ENCODE measurements around the gene TRMT61A. TPM values are rescaled to one million over a fixed set of nuclear protein-coding genes. Genes with fewer than 3 reads are reported as not detected.

Gene TRMT61A
- total RNA-seq, 1 experiment from 2014 or later: 14.9 TPM

- Histone ChIP-seq H4K20me1 (ENCODE audit: insufficient read depth) (no peaks in the 10 kb centered on the region), H3K27me3 (ENCODE audit: insufficient read depth, low read length) (no peaks in the 10 kb centered on the region), H3K79me2 (ENCODE audit: insufficient read depth, low read length) (peaks cover 30% of the 10 kb centered on the region), H3K4me1 (ENCODE audit: control insufficient read depth in 1 of 2, insufficient read depth in 2 of 2, low read length in 2 of 2) (peaks cover 11 to 36% of the 10 kb centered on the region in 2 experiments; a peak in 3 of 4 replicates), H3K4me2 (ENCODE audit: low read length) (peak overlapping the region; percentile 96), H3K9me3 (ENCODE audit: control insufficient read depth in 1 of 2, insufficient read depth in 1 of 2, low read depth in 1 of 2, low read length in 2 of 2) (no peaks in the 10 kb centered on the region), H3K9ac (ENCODE audit: low read length) (peak overlapping the region; percentile 96), H3K4me3 (replicated peaks in 1 of 2; ENCODE audit: low read depth in 1 of 2, low read length in 2 of 2) (peak overlapping the region; percentile 85 to 97), H3K9me2 (ENCODE audit: insufficient read depth) (no peaks in the 10 kb centered on the region), H2AFZ (ENCODE audit: low read depth, low read length, poor library complexity, severe bottlenecking) (no peak overlapping the region), H3K27ac (ENCODE audit: low read depth, low read length) (peak overlapping the region; percentile 55), H3K36me3 (ENCODE audit: control insufficient read depth in 1 of 2, insufficient read depth in 2 of 2, low read length in 2 of 2) (peaks cover 0 to 14% of the 10 kb centered on the region in 2 experiments; a peak in 1 of 4 replicates)
- POLR2A ChIA-PET: interaction anchor here (0.6 to 1.4 kb wide), 4 partner anchors 10 to 243 kb away, joined by 3 to 11 read pairs (median 6); no protein-coding TSS in a partner anchor
- TF ChIP-seq POLR2AphosphoS5 (IDR thresholded peaks at IDR 0.05; ENCODE audit: low read depth, low read length): no peak
- no peak for TF ChIP-seq ATF3 (IDR thresholded peaks at IDR 0.05)
- TF ChIP-seq EZH2 (IDR thresholded peaks at IDR 0.05): no peak
- DNase-seq (ENCODE audit: low read depth, low spot score): no peak
- RAD21 ChIA-PET (ENCODE audit: low non-redundant PET in 1 of 2, low total read pairs in 2 of 2, uncharacterized antibody in 2 of 2, unreplicated experiment in 2 of 2): no interaction called here
- intact Hi-C loops (cut with micrococcal nuclease): no loop called here
- ATAC-seq: no peak
- no TSS peak for BruUV-seq (replicated peaks)
- CTCF ChIA-PET: interaction anchor here (2.9 kb wide), 1 partner anchor 9 kb away, joined by 16 read pairs; no protein-coding TSS in a partner anchor
Observed at GRCh38 chr14:103528146-103528586, 830 bp upstream of the TRMT61A start.

GRCh38 chr14:103529383-103530365 is 678 bp downstream of the TRMT61A start:
- peaks cover 30% of the 10 kb centered on the region for H3K79me2 ChIP-seq (ENCODE audit: insufficient read depth, low read length)
- RAD21 ChIA-PET (ENCODE audit: low non-redundant PET in 1 of 2, low total read pairs in 2 of 2, uncharacterized antibody in 2 of 2, unreplicated experiment in 2 of 2): no interaction called here
- H3K9me3 ChIP-seq (ENCODE audit: control insufficient read depth in 1 of 2, insufficient read depth in 1 of 2, low read depth in 1 of 2, low read length in 2 of 2): no peaks in the 10 kb centered on the region
- TF ChIP-seq MAX (IDR thresholded peaks at IDR 0.05) (no peak), EZH2phosphoT487 (IDR thresholded peaks at IDR 0.05; ENCODE audit: borderline replicate concordance) (no peak), ZFX (IDR thresholded peaks at IDR 0.05) (peak; percentile 34; the same call in 1 of the 2 replicates), SRF (IDR thresholded peaks at IDR 0.05; ENCODE audit: low read depth) (no peak), SIN3A (IDR thresholded peaks at IDR 0.05; ENCODE audit: low read depth) (no peak), POLR2A (IDR thresholded peaks at IDR 0.05; ENCODE audit: borderline replicate concordance, extremely low read depth, insufficient read depth, insufficient read length) (no peak)
- intact Hi-C loops (cut with micrococcal nuclease): no loop called here
- H3K4me2 ChIP-seq (ENCODE audit: low read length): peak overlapping the region; percentile 96
- no peaks in the 10 kb centered on the region for H4K20me1 ChIP-seq (ENCODE audit: insufficient read depth)
- peak overlapping the region; percentile 96 for H3K9ac ChIP-seq (ENCODE audit: low read length)
- ATAC-seq (peak; percentile 16; the same call in 1 of the 2 replicates), DNase-seq (ENCODE audit: low read depth, low spot score) (no peak)
- no TSS peak for BruUV-seq (replicated peaks)
- H3K4me1 ChIP-seq (ENCODE audit: control insufficient read depth in 1 of 2, insufficient read depth in 2 of 2, low read length in 2 of 2): peaks cover 10 to 28% of the 10 kb centered on the region in 2 experiments; a peak in 3 of 4 replicates
- CTCF ChIA-PET: interaction anchor here (0.7 to 2.9 kb wide), 4 partner anchors 8 to 11 kb away, joined by 3 to 16 read pairs (median 5); no protein-coding TSS in a partner anchor
- H3K36me3 ChIP-seq (ENCODE audit: control insufficient read depth in 1 of 2, insufficient read depth in 2 of 2, low read length in 2 of 2): peaks cover 0 to 14% of the 10 kb centered on the region in 2 experiments; a peak in 2 of 4 replicates
- H3K9me2 ChIP-seq (ENCODE audit: insufficient read depth): no peaks in the 10 kb centered on the region
- no peak overlapping the region for H2AFZ ChIP-seq (ENCODE audit: low read depth, low read length, poor library complexity, severe bottlenecking)
- H3K27me3 ChIP-seq (ENCODE audit: insufficient read depth, low read length): no peaks in the 10 kb centered on the region
- POLR2A ChIA-PET: interaction anchor here (1.2 to 1.4 kb wide), 3 partner anchors 9 to 24 kb away, joined by 5 to 11 read pairs (median 5); no protein-coding TSS in a partner anchor
- peak overlapping the region; percentile 64 for H3K27ac ChIP-seq (ENCODE audit: low read depth, low read length)
- H3K4me3 ChIP-seq (replicated peaks in 1 of 2; ENCODE audit: low read depth in 1 of 2, low read length in 2 of 2): peak overlapping the region; percentile 85 to 97
